RCC 7860 (cell line): ENCODE measurements around the gene FBXO48.

ENCODE experiments used
- DNase-seq: peaks from one replicate; pipeline ENCODE4 v3.0.0-alpha.2; 2015; ENCODE audit warnings: low spot score
- FAIRE-seq: peaks from 2 replicates; lab custom pipeline; 2012; peaks lifted over from hg19 to GRCh38; lab: Jason Lieb, UNC

Gene FBXO48

DNA sequence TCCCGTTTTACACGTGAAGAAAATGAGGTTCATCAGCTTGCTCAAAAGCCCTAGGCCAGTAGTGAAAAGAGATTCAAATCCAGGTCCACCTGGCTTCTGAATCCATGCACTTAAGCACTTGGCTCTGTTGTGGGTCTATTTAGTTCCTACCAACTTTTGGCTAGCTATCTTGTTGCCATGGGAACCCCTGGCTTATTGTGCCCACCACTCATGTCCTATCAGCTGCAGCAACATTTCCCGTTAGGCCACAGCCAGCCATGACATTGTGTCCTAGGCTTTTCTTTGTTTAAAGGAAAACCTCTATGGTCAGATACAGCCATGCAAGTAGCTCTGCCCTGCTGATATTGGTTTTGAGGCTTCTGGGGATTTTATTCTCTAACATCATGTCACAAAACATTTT lies 52.2 kb downstream of the FBXO48 start:
- FAIRE-seq: no peak
- DNase-seq: no peak

DNA sequence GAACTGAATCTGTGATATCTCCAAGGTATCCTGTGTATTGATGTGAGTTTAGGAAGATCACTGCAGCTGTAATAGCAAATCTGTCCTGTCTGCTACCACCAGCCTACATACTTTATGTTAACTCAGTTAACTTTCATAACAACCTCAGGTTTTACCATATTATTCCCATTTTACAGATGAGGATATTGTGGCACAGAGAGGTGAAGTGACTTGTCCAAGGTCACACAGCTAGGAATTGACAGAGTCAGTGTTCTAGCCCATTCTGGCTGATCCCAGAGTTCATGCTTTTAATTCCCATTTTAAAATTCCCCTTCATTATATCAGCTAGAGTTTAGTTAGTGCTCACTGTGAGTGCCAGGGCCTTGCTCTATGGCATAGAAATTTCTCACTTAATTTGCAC lies 52.6 kb downstream of the FBXO48 start:
- no peak for DNase-seq
- no peak for FAIRE-seq

DNA sequence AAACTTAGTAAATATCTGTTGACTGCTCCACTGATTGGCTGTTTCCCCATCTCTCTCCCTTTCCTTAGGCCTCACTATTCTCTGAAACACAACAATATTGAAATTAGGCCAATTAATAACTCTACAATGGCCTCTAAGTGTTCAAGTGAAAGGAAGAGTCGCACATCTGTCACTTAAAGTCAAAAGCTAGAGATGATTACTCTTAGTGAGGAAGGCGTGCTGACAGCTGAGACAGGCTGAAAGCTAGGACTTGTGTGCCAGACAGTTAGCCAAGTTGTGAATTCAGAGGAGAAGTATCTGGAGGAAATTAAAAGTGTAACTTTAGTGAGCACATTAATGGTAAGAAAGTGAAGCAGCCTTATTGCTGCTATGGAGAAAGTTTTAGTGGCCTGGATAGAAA lies 53.6 kb downstream of the FBXO48 start:
- DNase-seq (no peak), FAIRE-seq (no peak)

DNA sequence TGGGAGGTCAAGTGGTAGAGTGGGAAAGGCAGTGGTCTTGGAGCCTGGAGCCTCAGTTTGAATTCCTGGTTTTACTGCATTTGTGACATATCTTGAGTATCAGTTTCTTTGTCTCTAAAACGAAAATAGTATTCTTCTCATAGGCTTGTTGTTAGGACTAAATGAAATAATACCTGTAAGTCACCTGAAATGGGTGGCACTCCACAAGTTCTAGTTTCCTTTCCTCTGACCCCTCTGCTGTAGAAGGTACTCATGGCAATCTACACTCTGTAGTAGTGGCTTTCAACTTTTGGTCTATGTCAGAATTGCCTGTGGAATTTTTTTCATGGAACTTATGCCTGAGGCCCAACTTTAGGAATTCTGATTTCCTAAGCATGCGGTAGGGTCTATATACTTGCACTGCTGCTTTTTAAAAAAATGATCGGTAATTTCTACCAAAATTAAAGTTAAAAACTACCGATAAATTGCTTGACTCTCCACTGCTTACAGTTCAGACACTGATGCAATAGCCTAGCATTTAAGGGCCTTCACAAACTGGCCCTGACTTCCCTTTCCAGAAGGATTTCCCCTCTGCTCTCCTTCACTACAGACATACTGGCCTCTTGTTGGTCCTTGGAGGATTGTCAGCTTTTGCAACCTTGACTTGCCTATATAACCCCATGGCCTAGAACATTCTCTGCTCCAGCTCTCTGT lies 54.8 kb downstream of the FBXO48 start:
- DNase-seq (no peak), FAIRE-seq (no peak)

GRCh38 chr2:68411397-68412126 lies 55.5 kb downstream of the FBXO48 start:
- DNase-seq (no peak), FAIRE-seq (no peak)
